Measurements from ENCODE around the gene EXOC3. TPM values are rescaled to one million over a fixed set of nuclear protein-coding genes. Genes with fewer than 3 reads are reported as not detected.
"Not testable (repeated sequence)": the region's sequence is repeated elsewhere in the genome, so short reads cannot be mapped to it uniquely, and the experiment has no call there.

EXOC3 gene
- total RNA-seq, 1 donor from 2014 or later, result 23.8 TPM

DNA sequence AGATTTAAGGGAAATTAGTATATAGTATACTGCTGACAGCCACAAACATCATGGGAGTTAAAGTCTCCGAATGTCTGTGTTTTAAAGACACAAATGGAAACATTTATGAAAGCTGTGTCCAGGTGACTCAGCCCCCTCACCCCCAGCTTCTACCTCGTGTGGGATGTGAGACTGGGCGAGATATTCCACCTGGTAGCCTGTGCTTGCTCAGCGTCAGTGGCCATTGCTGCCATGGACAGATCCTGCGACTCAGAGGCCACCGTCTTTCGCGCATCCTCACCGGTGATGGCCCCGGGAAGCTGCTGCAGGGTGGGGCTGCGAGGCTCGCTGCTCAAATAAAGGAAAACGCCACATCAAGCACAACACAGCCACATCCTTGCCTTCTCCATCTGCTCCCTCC, 31.2 kb upstream of the EXOC3 start:
- no peak overlapping the region for H3K4me3 ChIP-seq (ENCODE audit: low read depth, low read length)
- DNase-seq (ENCODE audit: low read depth), result no peak
- TF ChIP-seq, protein P1, sequence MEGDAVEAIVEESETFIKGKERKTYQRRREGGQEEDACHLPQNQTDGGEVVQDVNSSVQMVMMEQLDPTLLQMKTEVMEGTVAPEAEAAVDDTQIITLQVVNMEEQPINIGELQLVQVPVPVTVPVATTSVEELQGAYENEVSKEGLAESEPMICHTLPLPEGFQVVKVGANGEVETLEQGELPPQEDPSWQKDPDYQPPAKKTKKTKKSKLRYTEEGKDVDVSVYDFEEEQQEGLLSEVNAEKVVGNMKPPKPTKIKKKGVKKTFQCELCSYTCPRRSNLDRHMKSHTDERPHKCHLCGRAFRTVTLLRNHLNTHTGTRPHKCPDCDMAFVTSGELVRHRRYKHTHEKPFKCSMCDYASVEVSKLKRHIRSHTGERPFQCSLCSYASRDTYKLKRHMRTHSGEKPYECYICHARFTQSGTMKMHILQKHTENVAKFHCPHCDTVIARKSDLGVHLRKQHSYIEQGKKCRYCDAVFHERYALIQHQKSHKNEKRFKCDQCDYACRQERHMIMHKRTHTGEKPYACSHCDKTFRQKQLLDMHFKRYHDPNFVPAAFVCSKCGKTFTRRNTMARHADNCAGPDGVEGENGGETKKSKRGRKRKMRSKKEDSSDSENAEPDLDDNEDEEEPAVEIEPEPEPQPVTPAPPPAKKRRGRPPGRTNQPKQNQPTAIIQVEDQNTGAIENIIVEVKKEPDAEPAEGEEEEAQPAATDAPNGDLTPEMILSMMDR (conservative IDR thresholded peaks at IDR 0.05; ENCODE audit: low read depth, low read length), result no peak

DNA sequence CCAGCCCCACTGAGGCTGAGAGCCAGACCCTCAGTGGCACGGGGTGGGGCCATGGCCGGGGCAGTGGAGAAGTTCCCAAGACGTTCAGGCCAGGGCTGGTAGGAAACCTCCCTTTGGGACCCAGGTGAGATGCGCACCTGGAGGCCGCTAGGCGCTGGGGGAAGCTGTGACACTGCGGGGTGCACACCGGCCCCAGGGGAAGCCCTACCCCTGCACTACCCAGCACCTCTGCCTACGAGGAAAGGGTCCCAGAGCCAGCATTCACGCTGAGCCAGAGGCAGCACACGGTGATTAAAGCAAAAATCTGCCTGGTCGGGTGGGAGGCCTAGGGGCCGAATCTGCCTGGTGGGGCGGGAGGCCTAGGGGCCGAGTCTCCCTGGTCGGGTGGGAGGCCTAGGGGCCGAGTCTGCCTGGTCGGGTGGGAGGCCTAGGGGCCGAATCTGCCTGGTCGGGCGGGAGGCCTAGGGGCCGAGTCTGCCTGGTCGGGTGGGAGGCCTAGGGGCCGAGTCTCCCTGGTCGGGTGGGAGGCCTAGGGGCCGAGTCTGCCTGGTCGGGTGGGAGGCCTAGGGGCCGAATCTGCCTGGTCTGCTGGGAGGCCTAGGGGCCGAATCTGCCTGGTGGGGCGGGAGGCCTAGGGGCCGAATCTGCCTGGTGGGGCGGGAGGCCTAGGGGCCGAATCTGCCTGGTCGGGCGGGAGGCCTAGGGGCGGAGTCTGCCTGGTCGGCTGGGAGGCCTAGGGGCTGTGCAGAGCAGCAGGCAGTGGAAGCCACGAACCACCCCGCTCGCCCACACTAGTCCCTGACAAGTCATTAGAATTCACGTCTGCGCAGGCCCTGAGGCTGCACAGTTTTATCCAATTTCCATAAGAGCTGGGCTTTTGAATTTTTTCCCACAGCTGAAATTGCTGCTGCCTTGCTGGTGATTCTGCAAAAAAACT, 27.7 kb upstream of the EXOC3 start:
- not testable (repeated sequence) for DNase-seq (ENCODE audit: low read depth); H3K4me3 ChIP-seq (ENCODE audit: low read depth, low read length)

DNA sequence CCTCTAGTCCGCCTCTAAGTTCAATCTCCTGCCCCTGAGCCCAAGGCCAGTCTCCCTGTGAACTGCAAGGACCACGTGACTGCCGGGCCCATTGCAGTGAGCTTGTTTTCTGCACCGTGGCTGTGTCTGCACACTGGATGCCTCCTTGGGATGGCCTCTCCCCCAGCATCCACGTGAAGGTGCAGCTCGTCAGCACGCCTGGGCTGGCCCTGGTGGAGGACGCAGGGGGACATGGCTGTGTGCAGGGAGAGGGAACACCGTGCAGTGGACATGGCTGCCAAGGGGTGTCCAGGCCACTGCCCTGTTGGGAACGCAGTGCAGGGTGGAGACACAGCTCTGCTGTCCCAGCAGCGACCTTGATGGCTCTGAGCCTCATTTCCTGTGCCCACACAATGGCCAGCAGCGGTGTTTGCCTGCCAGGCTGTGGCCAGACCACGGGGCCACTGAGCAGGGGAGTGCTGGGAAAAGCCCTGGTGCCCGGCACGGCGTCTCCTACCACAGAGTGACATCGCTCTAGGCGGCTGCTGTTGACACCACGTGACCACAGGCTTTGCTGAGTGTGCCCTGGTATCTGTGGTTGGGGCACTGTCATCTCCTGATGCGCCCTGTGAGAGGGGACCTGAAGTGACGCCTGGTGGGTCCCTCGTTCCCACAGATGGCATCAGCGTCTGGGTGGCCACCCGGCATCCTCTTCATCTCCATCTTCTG, 26.9 kb upstream of the EXOC3 start:
- TF ChIP-seq, protein P1 (conservative IDR thresholded peaks at IDR 0.05; ENCODE audit: low read depth, low read length), result no peak
- no peak overlapping the region for H3K4me3 ChIP-seq (ENCODE audit: low read depth, low read length)
- DNase-seq (ENCODE audit: low read depth), result no peak

DNA sequence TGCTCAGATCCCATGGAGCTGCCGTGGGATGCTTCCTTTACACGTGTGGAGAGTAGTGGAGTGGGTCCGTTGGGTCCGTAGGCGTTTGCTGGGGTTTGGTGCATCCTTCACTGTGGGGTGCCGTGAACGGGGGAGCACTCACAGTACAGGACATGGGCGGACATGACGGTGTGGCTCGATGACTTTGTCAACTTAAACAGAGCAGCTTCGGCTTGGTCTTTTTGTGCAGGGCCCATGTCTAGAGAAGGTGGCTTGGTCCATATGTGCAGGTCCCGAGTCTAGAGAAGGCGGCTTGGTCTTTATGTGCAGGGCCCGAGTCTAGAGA, 26.4 kb upstream of the EXOC3 start:
- TF ChIP-seq, protein P1 (conservative IDR thresholded peaks at IDR 0.05; ENCODE audit: low read depth, low read length), result no peak
- DNase-seq (ENCODE audit: low read depth), result no peak
- no peak overlapping the region for H3K4me3 ChIP-seq (ENCODE audit: low read depth, low read length)

DNA sequence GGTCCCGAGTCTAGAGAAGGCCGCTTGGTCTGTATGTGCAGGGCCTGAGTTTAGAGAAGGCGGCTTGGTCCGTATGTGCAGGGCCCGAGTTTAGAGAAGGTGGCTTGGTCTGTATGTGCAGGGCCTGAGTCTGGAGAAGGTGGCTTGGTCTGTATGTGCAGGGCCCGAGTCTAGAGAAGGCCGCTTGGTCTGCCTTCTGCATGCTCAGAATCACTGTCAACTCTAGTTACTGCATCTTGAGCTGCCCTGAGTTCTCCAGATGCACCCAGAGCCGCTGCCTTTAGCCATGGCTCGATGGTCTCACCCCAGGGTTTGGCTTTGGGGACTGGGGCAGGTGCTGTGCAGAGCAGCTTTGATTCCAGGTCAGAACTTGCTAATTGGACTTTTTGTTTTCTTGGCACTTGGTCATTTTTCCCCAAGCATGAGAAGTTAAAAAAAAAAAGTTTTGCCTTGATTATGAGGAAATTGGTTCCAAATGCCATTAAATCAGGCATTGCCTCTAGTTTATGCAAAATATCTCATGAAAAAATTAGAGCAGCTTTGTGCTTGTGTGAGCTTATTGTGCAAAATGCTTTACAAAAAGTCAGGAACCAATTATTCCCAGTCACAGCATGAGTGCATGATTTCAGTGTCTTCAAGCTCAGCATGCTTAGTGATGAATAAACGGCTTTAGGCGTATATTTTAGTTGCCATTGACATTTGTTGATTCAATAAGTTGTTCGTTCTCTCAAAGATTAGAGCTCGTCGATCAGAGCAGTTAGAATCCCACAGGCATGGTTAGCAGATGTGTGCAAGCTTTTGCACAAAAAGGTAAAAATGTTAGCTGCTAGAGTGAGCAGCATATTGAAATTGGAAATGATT, 25.4 kb upstream of the EXOC3 start:
- TF ChIP-seq, protein P1 (conservative IDR thresholded peaks at IDR 0.05; ENCODE audit: low read depth, low read length), result no peak
- no peak overlapping the region for H3K4me3 ChIP-seq (ENCODE audit: low read depth, low read length)
- DNase-seq (ENCODE audit: low read depth), result no peak

DNA sequence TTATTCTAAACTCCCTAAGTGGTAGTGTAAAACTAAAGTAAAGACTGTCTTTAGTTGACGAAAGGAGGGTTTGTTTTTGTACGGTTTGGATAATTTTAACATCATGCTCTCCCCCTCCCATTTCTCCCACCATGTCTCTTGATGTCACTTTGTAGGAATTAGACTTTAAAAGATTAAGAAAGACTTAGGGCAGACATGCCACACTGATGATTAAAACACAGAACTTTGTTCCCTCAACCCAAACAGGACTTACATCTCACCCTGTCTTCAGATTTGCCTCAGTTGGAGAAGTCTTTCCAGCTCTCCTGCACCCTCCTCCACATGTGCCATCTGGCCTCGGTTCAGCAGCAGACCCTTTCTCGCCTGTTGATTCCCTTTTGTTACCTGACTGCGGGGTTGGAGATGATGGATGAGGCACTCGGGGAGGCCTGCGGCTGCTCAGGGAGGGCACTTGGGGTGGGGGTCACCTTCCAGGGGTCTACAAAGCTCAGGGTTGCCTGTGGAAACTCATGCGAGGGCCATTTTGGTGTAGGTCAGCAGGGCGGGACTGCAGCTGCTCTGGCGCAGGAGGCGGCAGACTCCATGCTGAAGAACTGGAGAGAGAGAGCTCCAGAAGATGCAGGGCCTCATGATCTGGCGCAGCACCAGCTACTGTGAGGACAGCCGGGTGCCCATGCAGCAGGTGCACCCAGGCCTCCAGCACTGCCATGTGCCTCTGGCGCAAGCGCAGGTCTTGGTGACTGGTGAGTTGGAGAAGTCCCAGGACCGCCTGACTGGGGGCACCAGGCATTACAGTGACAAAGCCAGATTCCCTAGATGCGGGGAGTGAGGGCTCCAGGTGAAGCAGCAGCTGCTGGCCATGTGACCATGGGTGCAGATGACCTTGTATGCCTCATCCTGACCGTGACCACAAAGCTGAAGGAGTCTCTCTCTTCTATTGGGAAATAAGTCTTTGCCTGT, 24.5 kb upstream of the EXOC3 start:
- no peak overlapping the region for H3K4me3 ChIP-seq (ENCODE audit: low read depth, low read length)
- no peak for DNase-seq (ENCODE audit: low read depth)
- TF ChIP-seq, protein P1 (conservative IDR thresholded peaks at IDR 0.05; ENCODE audit: low read depth, low read length), result no peak

Data from epithelial cell of proximal tubule (primary cell).